A673 (cell line): Measurements from ENCODE around the gene TBCD.

Experiments
- CTCF ChIP-seq: fragments of 300-800, 200-600 bp; sonication (generic); conservative IDR thresholded peaks from 2 replicates; pipeline ENCODE4 v1.5.1; 2017; ENCODE audit warnings: low read depth, mild to moderate bottlenecking, antibody characterized with exemption, low read length, moderate library complexity, mixed read lengths
- EZH2 ChIP-seq: fragments of 200-600 bp; sonication (generic); IDR thresholded peaks from 2 replicates; pipeline ENCODE4 v1.6.1; 2017; ENCODE audit warnings: borderline replicate concordance, low read depth, mild to moderate bottlenecking, mixed read lengths, antibody characterized with exemption, low read length; ENCODE audit not compliant: poor library complexity, severe bottlenecking

- TF ChIP-seq EZH2 (no peak), CTCF (no peak)
Observed at GRCh38 chr17:82902972-82903874, 151.4 kb downstream of the TBCD start.
